Measurements from ENCODE around the gene DISP2. TPM values are rescaled to one million over a fixed set of nuclear protein-coding genes. Genes with fewer than 3 reads are reported as not detected.
A peak's percentile ranks its signal among the peaks of the same experiment; 100 is the strongest.

Gene DISP2
- total RNA-seq, 4 donors from 2014 or later: under 0.01 to 1.1 (median 0.12) TPM

DNA sequence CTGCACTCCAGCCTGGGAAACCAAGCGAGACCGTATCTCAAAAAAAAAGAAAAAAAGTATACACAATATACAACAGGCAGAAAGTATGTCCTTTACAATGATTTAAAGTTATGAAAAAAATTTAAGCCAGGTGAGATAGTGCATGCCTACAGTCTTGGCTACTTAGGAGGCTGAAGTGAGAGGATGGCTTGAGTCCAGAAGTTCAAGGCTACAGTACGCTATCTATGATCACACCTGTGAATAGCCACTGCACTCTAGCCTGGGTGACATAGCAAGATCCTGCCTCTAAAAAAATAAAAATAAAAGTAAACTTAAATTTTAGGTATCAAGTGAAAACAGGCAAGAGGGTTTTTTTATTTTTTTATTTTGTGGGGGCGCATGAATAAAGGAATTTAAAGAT lies 21.4 kb downstream of the DISP2 start:
- no peak for DNase-seq (ENCODE audit: low spot score)
- ATAC-seq (ENCODE audit: low FRiP score): no peak
- no peak for TF ChIP-seq CTCF (IDR thresholded peaks at IDR 0.05)

- TF ChIP-seq CTCF (IDR thresholded peaks at IDR 0.05): no peak
- peak; percentile 65 for DNase-seq (ENCODE audit: low spot score)
- ATAC-seq (ENCODE audit: low FRiP score): peak; percentile 92
Observed at GRCh38 chr15:40379853-40380252, 21.8 kb downstream of the DISP2 start.

GRCh38 chr15:40380636-40381035 lies 22.6 kb downstream of the DISP2 start:
- DNase-seq (ENCODE audit: low spot score) (no peak), ATAC-seq (ENCODE audit: low FRiP score) (no peak)
- TF ChIP-seq CTCF (IDR thresholded peaks at IDR 0.05): no peak

GRCh38 chr15:40381818-40382529 lies 24.0 kb downstream of the DISP2 start:
- TF ChIP-seq CTCF (IDR thresholded peaks at IDR 0.05): no peak
- ATAC-seq (ENCODE audit: low FRiP score) (no peak), DNase-seq (ENCODE audit: low spot score) (no peak)

- TF ChIP-seq CTCF (IDR thresholded peaks at IDR 0.05): no peak
- ATAC-seq (ENCODE audit: low FRiP score) (peak; percentile 93), DNase-seq (ENCODE audit: low spot score) (peak; percentile 78)
Observed at GRCh38 chr15:40382580-40383456, 24.8 kb downstream of the DISP2 start, which contains the start of gene KNSTRN. TSS of gene KNSTRN (plus strand) at chr15:40382721. CDS start at chr15:40382836, 115 bp downstream.

DNA sequence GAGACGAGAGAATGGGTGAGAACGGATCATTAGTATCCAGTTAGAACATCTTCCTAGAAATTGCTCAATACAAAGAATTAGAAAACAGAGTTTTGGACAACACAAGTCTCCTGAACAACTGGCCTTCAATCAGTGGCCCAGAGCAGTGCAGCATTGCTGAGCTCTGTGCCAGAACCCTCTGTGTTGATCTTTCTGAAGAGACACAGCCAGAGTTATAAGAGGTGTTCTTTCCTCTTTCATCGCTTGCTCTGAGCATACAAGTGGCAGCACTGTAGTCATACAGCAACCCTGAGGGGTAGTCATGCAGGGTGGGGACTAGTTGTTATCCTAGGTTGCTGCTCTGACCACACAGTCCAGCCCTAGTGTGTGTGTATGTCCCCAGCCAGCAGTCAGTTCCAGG lies 28.5 kb downstream of the DISP2 start:
- TF ChIP-seq CTCF (IDR thresholded peaks at IDR 0.05): no peak
- DNase-seq (ENCODE audit: low spot score) (no peak), ATAC-seq (ENCODE audit: low FRiP score) (no peak)

Measured in omental fat pad (tissue), 4 donors.